Measurements from ENCODE around the gene TUBGCP6.
"Not testable (repeated sequence)": the region's sequence is repeated elsewhere in the genome, so short reads cannot be mapped to it uniquely, and the experiment has no call there.

Gene TUBGCP6

GRCh38 chr22:50280708-50281383 lies 36.0 kb upstream of the TUBGCP6 start:
- no peak for DNase-seq

DNA sequence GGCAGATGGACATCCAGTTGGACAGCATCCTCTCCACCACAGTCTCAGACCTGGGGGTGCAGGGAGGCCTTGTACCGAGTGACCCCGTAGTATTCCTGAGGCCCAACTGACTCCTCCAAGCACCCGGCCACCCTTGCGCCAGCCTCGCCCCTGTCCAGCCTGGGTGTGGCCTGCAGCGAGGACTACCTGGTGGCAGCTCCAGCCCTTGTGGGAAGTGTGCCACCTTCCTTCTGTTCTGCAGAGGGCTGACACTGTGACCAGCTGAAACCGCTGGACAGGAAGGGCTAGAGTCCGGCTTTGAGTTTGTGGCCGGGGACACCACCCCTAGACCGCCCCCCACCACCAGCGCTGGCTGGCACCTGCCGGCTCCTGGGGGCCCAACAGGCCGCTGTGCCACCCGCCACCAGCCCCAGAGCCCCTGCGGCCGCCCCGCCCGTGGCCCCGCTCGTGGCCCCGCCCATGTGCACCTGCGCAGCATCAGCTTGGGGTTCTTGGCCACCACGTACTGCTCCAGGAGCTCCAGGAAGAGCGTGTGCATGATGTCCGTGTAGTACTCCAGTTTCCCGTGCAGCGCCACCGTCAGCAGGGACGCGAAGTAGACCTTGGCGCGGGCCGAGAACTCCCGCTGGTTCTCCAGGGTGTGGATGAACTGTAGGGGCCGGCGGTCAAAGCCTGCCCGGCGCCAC lies 35.3 kb upstream of the TUBGCP6 start:
- DNase-seq, result no peak

- DNase-seq, result no peak
These were observed 34.3 kb upstream of the TUBGCP6 start for GRCh38 chr22:50278956-50279619.

DNA sequence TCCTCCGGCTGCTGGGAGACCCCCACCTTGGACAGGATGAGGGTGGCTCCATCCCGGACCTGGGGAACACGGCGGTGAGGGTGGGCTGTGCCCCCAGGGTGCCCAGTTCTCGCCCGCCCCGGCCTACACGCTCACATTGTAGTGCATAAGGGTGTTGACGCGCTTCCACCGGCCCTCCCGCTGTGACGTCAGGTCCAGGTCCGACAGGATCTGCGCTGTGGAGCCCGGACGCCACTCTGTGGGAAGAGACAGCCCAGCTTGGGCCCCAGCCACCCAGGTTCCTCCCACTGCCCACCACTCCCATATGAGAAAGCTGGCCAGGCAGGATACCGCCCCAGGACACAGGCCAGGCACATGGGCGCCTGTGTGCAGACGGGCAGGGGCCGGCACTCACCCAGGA lies 33.6 kb upstream of the TUBGCP6 start:
- DNase-seq, result no peak

DNA sequence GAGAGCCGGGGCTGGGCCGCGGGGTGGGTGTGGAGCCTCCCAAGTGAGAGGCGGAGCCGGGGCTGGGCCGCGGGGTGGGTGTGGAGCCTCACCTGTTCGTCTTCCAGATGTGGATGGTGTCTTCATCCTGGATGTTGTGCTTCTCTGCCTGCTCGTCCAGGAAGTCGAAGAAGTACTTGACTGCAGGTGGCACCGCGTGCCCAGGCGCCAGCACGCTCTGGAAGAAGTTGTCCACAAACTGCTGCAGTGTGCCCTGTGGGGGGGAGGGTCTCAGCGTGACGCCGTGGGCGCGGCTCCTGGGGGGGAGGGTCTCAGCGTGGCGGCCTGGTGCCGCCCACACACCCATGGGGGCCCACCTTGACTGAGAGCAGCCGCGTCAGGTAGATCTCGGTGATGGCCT lies 32.9 kb upstream of the TUBGCP6 start:
- no peak for DNase-seq

GRCh38 chr22:50276143-50276542 lies 31.3 kb upstream of the TUBGCP6 start:
- DNase-seq, result peak in 49 of 51 donors; percentile 31 to 96 (median 72)

- no peak for DNase-seq
These were observed 30.6 kb upstream of the TUBGCP6 start for GRCh38 chr22:50275181-50276055.

GRCh38 chr22:50274771-50275170 lies 29.9 kb upstream of the TUBGCP6 start:
- DNase-seq, result no peak

DNA sequence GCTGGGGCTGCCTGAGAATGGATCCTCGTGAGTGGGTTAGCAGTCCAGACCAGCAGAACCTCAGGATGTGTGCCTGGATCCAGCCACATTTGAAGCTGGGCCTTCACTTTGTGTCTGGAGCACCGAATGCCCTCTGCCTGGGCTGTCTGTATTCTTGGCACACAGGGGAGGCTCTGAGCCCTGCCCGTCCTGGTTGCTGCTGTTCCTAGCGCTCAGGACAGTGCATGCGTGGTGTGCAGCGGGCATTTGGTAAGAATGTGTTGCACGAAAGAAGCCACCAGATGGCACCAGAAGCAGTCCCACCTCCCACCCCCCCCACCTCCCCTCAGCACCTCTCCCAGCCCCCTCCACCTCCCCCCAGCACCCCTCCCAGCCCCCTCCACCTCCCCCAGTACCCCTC lies 29.5 kb upstream of the TUBGCP6 start:
- DNase-seq, result peak in 31 of 51 donors; percentile 12 to 70 (median 46)

DNA sequence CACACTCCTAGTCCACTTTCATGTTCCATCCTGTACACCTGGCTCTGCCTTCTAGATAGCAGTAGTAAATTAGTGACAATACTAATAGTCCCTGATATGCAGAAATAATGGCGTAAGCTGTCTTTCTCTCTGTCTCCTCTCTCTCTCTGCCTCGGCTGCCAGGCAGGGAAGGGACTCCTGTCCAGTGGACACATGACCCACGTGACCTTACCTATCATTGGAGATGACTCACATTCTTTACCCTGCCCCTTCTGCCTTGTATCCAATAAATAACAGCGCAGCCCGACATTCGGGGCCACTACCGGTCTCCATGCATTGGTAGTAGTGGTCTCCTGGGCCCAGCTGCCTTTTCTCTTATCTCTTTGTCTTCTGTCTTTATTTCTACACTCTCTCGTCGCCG lies 29.0 kb upstream of the TUBGCP6 start:
- DNase-seq, result not testable (repeated sequence)

GRCh38 chr22:50273352-50273751 lies 28.5 kb upstream of the TUBGCP6 start:
- DNase-seq, result not testable (repeated sequence)

GRCh38 chr22:50272044-50272802 lies 27.4 kb upstream of the TUBGCP6 start:
- DNase-seq, result peak in 1 of 51 donors; percentile 39

DNA sequence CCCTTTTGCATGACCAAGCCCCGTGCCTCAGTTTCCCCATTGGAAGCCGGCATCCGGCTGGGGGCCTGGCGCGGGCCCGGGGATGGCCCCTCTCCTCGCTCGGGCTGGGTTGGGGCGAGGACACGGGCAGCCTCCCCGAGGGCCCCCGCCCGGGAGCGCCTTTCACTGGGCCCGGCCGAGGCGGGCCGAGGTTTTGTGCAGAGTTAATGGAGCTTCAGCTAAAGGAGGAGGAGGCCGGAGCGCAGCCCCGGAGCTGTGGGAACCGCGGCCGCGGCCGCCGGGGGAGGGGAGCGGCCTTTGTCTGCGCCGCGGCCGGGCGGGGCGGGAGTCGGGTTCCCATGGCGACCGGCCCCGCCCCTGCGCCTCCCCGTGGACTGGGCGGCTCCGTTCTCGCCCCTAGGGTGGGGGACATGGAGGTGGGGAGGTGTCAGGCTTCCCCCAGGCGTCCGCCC lies 26.7 kb upstream of the TUBGCP6 start:
- peak in 23 of 51 donors; percentile 15 to 66 (median 42) for DNase-seq

DNA sequence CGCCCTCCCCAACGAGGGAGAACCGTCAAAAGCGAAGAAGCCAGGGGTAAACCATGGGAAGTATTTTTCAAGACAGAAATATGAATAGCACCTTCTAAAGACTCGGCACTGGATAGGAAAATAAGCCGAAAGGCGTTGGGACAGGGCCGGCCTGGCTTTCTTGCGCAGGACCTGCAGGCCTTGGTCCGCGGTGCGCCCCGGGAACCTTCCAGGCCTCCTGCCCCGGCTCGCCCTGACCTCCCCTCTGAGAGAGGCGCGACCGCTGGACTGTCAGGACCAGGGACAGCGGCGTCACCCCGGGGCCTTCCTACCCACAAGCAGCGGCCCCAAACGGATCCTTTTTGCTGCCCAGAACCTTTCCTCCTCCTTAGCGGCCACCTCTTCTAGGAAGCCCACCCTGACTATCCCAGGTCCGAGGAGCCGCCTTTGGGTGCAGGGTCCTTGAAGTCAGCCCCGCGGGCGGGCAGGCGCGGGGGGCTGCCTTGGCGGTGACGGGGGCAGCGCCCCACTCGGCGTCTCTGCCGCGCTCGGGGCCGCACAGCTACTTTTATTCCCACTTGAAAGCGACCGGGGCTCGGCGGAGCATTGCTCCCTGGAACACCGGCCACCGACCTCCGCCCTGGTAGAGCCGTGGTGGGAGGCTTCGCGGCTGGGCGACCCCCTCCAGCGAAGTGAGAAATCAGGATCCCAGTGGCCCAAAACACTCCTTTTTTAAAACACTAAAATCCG lies 26.0 kb upstream of the TUBGCP6 start:
- DNase-seq, result peak in 12 of 51 donors; percentile 19 to 52 (median 33)

DNA sequence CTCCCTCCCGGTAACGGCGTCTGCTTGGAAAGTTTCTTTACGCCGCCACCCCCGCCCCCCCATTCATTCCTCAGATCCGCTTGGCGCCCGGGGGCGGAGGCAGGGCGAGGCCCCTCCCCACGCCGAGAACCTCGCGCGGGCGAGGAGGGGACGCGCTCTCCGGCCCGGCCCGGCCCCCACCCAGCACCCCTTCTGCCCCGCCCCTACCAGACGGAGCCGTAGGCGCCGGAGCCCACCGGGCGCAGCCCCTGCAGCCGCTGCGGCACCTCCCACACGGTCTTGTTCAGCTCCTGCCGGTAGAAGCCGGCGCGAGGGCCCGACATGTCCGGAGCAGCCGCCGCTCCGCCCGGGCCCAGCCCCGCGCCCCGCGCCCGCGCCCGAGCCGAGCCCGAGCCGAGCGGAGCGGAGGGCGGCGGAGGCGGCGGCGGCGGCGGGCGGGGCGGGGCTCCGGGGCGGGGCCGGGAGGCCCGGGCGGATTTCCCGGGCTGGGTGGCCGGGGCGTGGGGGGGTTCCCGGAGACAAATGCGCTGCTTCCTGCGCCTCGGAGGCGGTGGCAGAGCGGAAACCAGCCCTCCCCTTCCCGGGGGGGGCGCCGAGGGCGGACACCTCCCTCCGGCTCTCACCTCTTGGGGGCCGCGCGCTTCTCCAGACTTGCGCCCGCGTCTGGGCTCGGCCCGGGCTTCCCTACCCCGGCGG lies 25.3 kb upstream of the TUBGCP6 start, which contains the start of gene MAPK11:
MAPK11 (minus strand) TSS at position 411 of the 696 bp plus-strand sequence; CDS start at position 323, 88 bp downstream.
- peak in 26 of 51 donors; percentile 20 to 71 (median 41) for DNase-seq

DNA sequence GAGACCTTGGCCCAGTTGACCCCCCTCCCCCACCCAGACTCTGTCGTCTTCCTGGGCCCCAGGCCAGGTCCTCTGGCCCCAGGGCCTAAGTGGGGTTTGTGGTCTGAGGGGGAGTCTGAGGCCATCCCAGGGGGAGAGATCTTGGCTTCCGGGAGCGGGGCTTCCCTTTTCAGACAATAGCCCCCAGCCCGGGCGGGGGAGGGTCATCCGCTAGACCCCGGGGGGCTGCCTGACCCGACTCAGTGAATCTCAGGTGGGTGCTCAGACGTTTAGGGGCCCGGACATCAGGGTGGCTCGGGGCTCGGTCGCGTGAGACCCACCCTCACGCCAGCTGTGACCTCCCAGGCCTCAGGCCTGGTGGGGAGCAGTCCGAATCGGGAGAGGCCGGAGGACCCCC lies 24.7 kb upstream of the TUBGCP6 start:
- peak in 1 of 51 donors; percentile 35 for DNase-seq

DNA sequence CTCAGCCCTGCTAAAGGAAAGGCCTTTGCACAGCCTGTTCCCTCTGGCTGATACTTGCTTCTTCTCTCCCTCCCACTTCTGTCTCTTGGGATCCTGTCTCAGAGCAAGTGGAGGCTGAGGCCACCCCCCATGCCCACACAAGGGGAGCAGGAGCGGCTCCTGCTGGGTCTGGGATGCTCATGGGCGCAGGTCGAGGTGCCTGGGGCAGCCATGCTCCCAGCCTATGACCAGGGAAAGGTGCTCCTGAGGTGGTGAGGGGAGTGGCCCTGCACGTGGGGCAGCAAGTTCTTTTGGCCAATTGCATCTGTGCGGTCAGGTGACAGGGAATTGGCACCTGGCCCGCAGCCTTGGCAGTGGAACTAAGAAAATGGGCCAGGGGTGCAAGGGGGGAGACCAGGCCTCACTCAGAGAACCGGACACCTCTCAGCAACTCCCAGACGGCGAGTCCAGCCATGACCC lies 23.9 kb upstream of the TUBGCP6 start:
- peak in 18 of 51 donors; percentile 9 to 50 (median 25) for DNase-seq

DNA sequence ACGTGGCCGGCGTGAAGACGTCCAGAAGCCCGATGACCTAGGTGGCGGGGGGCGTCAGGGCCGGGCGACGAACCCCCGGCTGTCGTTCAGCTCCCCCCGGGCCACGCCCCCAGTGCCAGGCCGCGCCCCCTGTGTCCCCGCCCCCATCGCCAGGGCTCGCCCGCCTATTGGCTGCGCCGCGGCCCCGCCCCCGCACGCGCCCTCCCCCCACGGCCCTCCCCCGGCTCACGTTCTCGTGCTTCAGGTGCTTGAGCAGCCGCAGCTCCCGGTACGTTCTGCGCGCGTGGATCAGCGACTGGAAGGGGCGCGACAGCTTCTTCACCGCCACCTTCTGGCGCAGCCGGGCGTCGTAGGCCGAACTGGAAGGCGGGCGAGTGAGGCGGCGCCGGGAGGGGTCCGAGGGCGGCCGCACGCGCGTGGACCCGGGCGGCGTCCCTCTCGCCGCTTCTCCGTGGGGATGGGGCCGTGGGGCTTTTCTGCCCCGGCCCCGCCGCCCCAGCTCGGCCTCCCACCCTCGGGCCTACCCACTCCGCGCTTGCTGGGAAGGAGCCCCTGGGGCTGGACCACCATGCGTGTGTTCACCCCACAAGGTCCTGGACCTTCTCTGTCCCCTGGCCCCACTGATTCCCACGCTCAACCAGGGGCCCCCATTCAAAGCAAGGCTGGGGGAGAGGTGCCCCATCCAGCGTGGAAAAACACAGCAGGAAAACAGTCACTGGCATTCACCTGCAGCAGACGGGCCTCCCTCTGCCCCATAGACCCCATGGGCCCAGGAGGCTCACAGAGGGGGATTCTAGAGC lies 23.0 kb upstream of the TUBGCP6 start:
- peak in 30 of 51 donors; percentile 17 to 63 (median 42) for DNase-seq

Measured in hypothalamus (tissue), 51 donors.